Kasumi-1 (cell line): ENCODE measurements around the gene CDYL.

Experiments
- DNase-seq, 2 experiments: peaks; one replicate each; lab custom pipeline; 2025; lab: John Stamatoyannopoulos, UW

Gene CDYL

DNA sequence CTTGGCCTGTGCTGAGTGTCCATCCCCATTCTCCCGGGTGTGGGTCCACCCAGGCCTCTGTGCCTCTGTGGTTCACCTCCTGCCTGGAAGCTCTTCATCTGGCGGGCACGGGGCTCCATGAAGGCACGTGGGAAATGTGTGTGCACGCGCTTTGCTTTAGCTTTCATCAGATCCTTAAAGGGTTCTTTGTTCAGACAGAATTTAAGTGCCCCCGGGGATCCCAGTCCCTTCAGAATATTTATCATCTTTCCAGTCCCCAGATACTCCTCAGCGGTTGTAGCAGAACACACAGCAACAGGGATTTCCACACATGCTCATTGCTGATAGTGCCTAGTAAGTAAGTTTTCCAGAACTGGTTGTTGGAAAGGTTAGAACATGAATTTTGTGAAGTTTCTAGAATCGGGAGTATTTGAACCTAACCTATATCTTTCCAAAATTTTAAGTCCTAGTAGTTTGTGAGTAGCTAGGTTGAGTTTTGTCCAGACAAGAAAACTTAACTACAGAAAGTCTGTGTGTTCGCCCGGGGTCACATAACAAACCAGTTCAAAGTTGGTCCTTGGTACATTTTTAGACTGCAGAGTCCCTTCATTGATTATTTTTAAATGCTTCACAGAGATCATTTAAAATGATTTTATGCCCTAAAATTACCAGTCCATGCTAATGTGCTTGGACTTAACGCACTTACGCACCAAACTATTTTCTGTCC is 159.9 kb downstream of the CDYL start:
- no peak for DNase-seq

DNA sequence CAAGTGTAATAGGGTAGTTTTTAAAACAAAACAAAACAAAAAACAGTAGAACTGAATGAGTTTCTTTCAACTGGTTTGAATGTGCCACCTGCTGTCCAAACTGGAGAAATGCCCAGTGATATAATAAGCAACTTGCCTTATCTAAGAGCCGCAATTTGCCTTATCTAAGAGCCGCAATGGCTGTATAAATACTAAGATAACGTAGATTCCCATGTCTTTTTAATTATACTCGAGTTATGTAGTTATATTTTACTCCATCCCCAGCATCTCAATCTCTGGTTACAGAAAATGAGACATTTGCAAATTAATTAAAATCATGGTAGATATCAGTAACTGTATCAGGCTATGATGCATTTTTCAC is 160.5 kb downstream of the CDYL start:
- DNase-seq, result peak; percentile 62 to 63

DNA sequence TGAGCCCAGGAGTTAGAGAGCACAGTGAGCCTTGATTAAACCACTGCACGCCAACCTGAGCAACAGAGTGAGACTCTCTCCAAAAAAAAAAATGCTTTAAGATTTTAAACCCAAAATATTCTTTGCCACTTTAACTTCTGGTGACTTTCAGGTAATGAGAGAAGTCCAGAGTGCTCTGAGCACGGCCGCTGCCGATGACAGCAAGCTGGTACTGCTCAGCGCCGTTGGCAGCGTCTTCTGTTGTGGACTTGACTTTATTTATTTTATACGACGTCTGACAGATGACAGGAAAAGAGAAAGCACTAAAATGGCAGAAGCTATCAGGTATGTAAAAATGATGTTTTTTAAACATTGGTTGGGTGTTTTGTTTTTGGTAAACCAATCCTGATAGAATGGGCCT is 161.2 kb downstream of the CDYL start:
- no peak for DNase-seq

DNA sequence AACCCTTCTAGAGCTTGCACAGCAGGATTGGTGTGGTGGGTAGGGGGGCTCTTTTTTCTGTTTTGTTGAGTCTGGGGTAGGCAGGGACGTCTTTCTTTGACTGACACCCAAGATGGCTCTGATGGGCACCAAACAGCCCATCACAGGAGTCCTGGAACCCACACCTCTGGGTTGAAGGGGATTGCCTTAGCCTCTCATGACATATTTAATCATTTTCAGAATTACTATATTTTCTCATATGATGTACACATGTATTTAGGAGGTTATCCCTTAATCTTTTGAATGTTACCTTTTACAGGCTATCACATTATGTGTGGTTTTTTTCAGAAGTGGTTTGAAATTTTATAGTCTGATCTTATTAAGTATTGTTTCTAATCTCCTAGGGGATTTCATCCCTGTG is 163.0 kb downstream of the CDYL start:
- DNase-seq, result no peak

DNA sequence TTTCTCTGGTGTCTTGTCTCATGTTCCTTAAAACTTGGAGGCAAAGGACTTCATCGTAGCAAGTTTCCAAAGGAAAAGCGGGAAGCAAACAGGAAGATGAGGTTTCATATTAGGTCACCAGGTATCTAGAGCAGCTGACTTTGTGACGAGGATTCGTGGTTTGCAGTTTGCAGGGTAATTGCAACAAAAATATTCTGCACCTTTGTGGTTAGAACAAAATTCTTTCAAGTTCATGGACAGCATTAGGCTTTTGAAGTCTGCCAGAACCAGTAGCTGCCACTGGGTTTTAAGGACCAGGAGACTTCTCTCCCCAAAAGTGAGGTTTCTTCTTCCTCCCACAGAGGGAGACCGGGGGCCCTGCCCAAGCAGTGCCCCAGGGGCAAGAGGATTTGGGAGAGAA is 164.2 kb downstream of the CDYL start:
- DNase-seq, result no peak

DNA sequence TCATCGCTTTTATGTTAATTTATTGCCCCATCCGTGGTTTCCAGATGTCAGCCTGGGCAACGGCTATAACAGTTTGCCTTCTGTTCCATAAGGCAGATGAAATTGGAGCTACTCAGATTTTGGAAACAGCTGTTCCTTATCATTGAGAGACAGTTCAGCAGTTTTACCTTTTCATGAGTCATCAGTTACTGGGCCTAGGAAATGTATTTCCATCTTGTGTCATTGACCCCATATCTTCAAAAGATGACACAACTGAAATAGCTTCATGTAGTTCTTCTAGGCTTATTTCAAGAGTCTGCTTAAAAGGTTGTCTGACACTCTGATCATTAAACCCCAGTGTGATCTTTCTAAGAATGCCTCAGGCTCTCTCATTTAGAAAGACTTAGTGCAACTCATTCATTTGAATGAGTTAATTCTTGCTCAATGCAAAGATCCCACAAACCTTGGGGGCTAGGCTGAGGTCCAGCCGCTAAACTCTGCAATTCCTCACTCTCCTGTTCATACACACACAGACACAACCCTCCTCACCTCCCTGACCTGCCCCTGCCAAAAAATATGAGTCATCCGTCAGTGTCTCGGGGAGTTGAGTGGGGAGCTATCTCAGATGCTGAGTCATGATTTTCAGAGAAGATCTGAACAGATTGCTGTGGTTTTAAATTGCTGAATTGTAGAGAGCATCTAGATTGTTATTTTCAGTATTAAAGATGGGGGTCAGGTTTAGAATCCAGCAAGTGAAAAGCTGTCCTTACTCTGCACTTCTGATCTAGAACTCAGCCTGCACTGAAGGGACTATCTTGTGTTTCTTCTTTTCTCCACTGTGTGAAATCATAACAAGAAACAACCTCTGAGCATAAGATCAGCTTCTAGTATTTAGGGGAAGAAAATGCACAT is 165.8 kb downstream of the CDYL start:
- peak; percentile 77 to 79 for DNase-seq

DNA sequence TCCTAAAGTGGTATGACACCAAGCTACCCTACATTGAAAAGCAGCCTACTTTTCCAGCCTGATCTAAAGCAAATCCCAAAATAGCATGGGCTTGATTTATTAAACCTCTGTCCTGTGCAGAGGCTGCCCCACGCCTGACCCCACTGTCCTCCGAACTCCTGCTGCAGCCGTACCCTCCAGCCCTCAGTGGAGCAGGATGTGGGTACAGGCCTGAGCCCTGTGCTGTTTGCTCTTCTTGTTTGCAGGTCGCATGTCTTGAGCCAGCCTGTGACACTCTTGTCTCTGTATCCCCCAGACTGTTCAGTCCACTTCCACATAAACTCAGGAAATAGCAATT is 166.4 kb downstream of the CDYL start:
- no peak for DNase-seq

DNA sequence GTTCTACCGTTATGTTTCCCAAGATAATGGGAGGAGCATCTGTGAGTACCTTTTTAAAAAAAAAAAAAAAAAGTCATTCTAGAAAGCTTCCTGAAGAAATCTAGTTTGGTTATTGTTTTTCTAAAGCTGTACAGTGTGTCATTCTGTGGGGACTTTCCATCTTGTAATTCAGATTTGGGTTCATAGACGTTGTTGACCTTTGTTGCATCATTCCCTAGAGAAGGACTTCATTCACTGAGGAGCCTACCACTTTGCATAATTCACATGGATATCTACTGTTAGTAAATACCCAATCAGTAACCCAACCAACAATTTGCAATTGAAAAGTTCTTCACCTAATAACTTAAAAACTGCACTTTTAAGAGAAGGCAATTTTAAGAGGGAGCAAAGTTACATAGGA is 167.5 kb downstream of the CDYL start:
- no peak for DNase-seq

DNA sequence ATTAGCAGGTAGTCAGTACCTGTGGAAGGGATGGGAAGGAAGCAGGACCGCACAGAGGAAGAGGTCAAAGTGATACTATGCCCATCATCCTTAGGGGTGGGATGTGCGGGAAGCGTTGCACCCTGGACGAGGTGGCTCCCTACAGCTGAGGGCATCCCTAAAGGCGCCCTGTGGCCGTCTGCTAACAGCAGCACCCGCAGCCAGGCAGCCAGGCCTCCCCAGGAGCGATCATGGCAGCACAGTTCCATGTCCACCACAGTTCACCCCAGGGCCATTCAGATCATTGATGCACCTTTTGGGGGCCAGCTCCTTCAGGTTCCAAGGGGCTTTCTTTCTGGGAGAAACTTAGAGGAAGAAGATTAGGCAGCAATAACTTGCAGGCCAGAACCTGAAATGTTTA is 168.1 kb downstream of the CDYL start:
- DNase-seq, result no peak

DNA sequence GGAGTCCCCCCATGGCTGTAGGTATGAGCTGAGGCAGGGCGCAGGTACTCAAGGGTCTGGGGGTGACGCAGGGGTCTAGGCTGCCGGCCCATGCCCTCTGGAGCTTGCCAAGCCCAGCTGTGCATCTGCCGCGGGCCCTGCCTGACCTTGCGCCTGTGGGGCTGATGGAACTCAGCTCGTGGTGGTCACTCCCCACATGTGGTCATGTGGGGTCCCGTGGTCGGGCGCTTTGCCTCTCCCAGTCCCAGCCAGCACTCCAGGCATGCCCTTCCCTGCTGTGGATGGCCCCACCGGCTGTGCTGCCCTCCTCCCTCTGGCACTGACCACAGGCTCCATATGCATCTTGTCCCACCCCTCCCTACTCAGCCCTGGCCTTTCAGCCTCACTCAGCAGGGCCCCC is 170.3 kb downstream of the CDYL start:
- DNase-seq, result no peak

DNA sequence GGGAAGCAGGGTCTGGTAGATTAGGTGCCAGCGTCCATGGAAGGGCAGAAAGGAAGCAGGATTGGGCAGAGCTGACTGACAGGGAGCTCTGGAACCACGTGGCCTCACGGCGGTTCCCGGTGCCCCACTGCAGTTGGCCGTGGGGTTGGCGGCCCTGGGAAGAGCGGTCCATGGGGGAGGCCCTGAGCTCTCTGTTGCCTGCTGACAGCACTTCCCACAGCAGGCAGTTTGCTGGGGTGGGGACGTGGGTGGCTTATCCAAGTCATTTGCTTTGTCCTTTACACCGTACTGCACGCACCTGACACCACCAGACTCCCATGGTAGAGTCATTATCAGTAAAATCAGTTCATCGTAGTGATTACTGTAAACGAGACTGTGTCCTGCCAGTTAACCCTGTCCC is 171.5 kb downstream of the CDYL start:
- no peak for DNase-seq

DNA sequence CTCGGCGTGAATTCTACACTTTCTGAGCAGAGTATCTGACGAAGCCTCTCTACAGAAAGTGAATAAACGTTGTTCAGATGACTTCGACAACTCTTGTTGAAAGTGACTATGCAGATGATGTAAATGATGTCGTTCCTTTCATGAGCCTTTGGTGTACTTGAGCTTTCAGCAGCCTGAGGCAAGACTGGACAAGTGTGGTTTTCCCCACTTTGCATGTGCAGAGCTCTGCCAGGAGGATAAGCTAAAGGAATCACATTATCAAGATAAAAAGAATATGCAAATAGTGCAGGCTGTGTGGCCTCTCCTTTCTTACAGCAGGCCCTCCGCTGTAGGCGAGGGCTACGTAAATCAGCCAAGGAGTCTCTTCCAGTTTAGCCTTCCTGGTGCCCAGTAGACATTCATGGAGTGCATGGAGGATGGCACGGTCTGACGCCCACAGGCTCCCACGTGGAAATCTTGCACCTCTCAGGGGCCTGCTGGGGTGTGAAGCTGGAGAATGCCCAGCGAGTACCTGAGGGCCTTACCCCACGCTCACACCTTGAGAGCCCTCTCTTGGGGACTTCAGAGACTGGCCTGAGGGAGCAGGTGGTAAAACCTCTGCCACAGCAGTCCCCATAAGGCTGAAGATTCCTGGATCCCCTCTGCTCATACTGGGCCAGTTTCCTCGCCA is 172.7 kb downstream of the CDYL start:
- no peak for DNase-seq

DNA sequence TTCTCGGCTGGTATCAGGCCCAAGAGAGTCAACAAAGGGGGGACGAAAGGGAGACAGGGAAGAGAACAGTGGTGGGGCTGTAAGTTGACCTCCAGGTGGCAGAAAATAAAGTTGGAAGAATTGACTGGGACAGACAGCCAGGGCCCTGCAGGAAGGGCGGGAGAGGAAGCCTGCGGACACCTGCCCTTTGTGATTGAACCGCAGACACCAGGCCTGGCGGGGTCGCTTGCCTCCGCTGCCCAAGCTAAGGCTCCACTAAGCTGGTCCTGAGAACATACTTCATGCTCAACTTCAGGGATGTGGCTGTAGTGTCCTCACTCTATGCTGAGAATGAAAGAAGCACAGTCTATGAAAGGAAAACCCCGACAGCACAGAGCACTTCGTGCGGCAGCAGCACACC is 173.9 kb downstream of the CDYL start:
- no peak for DNase-seq

DNA sequence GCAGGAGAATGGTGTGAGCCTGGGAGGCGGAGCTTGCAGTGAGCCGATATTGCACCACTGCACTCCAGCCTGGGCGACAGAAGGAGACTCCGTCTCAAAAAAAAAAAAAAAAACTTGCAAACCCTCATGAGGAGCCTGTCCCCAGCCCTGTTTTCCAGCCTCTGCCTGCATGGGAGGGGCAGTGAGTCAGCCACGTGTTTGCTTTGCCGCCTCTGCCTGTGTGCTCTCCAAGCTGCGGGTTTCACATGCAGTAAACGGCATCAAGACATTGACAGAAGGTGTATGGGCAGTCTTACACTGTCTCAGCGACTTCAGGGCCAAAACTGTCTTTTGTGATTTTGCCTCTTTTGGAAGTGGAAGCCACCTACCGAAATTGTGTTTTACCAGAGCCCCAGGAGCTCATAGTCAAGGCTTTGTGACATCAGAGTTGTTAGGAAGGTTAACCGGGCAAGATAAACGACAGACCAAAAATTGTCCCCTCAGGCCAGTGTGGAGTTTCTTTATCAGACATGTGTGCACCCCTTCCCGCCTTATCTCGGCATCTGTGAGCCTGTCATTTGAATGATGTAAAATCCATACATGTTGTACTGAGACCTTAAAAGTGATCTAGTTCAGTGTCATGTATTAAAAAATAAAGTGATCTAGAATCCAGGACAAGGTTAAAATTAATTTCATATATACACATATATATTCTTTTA is 174.8 kb downstream of the CDYL start:
- DNase-seq, result no peak

DNA sequence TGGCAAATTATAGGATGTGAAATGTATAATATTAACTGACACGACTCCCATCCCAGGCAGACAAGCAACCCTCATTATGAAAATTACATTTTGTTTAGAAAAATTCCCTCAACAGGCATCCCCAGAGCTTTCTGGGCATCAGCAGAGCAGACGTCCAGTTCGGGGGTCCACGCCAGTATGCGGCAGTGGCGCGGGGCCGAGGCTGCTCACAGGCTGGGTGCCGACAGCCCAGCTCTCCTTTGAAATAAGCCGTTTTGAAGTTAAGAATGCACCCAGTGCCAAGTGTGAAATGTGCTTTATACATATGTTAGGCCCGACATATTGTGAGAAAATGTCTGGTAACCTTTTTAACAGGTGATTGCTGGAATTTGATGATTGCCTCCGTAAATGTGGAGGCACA is 177.2 kb downstream of the CDYL start:
- no peak for DNase-seq

DNA sequence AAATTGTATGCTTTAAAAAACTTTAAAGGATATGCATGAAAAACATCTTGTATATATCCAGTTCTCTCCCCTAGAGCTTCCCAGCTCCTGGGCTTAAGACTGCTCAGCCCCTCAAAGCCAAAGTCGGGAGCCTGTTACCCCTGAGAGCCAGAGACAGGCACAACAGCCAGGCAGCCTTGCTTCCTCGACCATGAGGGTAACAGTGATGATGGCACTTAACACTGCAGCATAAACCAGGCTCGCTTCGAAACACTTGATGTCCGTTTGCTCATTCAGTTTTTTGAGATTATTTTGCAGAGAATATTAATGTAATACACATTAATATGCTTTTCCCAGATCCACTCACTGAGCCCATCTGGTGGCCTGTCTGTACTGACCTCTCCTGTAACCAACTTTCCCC is 180.4 kb downstream of the CDYL start:
- DNase-seq, result no peak

DNA sequence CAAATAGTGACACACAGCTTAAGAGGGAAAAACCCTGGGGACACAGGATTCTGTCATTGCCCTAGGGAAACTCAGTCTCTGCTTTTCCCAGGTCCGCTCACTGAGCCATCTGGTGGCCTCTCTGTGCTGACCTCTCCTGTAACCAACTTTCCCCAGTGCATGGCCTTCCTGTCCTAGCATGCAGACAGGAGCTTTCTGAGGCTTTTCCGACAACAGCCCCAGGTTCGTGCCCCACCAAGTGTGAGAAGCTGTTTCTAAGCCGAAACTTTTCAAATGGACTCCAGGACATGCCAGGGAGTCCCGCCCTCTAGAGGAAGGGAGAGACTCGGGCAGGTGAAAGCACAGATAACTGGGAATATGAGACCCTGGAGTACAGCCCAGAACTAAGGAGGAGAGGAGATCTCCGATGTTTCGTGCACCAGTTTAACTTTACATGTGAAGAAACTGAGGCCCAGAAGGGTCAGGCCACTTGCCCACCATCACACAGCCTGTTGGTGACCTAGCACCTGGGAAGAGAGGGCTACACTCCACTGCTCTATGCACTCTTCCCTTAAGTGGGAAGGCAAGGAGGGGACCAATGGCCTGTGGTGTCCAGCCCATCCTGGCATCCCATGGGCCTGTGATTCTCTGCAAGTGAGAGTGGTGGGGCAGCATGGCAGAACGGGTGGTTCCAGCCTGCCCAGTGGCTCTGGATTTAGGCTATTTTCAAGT is 181.5 kb downstream of the CDYL start:
- no peak for DNase-seq

DNA sequence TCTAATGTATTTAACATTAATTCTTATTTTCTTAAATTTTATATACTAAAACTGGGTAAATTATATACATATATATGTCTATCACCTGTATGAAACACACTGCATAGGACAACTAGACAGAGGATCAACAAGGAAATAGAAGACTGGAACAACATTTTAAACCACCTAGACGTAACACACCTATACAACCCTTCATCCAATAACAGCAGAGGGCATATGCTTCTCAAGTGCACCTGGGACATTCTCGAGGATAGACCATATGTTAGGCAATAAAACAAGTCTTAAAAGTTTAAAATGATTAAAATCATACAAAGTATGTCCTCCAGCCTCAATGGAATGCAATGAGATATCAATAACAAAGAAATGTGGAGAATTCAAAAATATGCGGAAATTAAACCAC is 182.4 kb downstream of the CDYL start:
- no peak for DNase-seq

DNA sequence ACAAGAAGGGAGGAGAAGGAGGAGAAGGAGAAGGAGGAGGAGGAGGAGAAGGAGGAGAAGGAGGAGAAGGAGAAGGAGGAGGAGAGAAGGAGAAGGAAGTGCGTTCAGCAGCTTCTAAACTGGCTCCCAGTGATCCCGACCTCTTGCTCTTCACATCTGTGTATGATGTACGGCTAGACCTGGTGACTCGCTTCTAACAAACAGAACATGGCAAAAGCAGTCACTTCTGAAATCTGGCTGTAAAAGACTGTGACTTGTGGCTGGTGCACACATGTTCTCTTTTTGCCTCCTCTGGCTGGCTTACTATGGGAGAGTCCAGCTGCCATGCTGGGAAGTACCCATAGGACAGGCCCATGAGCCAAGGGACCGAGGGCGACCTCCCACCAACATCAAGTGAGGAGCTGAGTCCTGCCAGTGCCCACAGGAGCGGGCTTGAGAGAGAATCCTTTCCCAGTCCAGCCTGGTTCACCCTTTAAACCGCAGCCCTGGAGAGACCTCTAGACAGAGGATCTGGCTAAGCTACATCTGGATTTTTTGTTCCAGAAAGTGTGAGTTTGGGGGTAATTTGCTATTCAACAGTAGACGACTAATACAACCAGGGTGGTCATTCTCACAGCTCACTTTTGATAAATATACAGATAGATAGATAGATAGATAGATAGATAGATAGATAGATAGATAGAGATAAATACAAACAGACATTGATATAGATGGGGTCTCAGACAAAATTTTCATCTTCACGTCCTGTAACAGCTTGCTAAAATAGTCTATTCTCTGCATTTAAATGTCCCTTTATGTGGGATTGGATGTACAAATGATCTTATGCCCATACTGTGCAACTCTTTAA is 185.3 kb downstream of the CDYL start:
- DNase-seq, result no peak

DNA sequence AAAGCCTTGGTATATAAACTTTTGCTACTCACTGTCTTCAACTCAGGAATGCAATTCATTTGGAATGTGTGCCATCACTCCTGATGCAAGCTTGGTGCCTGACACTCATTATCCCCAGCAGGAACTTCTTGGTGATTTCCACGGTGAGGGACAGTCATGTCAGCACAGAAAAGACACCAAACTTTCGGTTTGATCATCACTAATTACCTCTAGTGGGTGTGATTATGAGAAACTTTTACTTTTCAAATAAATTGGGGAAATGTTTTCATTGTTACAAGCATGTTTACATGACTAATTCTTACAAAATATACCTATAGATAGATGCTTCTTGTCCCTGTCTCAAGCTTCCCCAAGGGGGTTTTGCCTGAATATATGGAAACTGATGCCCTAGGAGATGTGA is 186.7 kb downstream of the CDYL start:
- DNase-seq, result no peak
